Stimulated activated CD8-positive, alpha-beta memory T cell treated with anti-CD3 and anti-CD28 coated beads, Interleukin-7, amount 100 ng/mL, for 1 hour (primary cell): Measurements from ENCODE around the gene SCRN1.
"Not testable (repeated sequence)": the region's sequence is repeated elsewhere in the genome, so short reads cannot be mapped to it uniquely, and the experiment has no call there.

ENCODE experiments used
- DNase-seq, 2 donors: peaks; one replicate each; pipeline ENCODE4 v3.0.0-alpha.2; 2020; ENCODE audit warnings: low read depth in 2 of 2

The SCRN1 gene

DNA sequence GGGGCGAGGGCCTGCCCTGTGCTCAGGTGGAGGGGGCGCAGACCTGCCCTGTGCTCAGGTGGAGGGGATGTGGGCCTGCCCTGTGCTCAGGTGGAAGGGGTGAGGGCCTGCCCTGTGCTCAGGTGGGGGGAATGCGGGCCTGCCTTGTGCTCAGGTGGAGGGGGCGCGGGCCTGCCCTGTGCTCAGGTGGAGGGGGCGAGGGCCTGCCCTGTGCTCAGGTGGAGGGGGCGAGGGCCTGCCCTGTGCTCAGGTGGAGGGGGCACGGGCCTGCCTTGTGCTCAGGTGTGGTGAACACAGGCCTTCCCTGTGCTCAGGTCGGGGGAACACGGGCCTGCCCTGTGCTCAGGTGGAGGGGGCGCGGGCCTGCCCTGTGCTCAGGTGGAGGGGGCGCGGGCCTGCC is 98.8 kb downstream of the SCRN1 start:
- DNase-seq, result not testable (repeated sequence)

- no peak for DNase-seq
These were observed 99.3 kb downstream of the SCRN1 start for GRCh38 chr7:29890251-29890650.

DNA sequence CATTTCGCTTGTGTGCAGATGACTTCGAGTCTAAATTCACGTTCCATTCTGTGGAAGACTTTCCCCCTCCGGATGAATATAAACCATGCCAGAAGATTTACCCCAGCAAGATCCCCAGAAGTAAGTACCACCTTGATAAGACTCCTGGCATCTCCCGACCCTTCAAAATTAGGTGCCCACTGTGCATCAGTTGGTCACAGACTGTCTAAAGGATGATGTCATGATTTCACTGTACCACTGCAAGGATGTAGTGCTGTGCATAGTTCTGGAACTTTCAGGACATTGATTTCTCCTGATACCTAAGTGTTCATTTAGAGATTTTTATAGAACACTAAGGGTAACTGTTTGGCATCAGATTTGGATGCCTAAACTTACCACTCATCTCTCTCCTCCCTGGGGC is 100.3 kb downstream of the SCRN1 start:
- DNase-seq, result no peak

GRCh38 chr7:29888006-29888405 is 101.6 kb downstream of the SCRN1 start:
- no peak for DNase-seq

DNA sequence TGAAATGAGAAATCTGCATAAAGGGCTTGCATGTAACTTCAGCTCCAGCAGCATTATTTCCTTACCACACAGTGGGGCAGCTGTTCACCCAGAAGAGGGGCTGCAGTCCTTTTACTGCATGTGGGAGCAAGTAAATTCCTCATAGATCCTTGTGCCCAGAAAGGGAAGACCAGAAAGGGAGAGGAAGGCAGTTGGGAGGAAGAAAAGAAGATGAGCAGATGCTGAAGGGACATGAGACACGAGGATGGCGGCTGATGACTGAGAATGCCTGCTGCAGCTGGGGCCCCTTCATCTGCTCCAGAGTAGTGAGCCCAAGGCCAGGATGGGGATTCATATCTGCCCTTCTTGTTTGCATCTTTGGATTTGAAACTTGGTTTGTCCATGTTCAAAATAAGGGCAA is 102.8 kb downstream of the SCRN1 start:
- DNase-seq, result no peak

GRCh38 chr7:29885626-29886025 is 104.0 kb downstream of the SCRN1 start:
- no peak for DNase-seq

DNA sequence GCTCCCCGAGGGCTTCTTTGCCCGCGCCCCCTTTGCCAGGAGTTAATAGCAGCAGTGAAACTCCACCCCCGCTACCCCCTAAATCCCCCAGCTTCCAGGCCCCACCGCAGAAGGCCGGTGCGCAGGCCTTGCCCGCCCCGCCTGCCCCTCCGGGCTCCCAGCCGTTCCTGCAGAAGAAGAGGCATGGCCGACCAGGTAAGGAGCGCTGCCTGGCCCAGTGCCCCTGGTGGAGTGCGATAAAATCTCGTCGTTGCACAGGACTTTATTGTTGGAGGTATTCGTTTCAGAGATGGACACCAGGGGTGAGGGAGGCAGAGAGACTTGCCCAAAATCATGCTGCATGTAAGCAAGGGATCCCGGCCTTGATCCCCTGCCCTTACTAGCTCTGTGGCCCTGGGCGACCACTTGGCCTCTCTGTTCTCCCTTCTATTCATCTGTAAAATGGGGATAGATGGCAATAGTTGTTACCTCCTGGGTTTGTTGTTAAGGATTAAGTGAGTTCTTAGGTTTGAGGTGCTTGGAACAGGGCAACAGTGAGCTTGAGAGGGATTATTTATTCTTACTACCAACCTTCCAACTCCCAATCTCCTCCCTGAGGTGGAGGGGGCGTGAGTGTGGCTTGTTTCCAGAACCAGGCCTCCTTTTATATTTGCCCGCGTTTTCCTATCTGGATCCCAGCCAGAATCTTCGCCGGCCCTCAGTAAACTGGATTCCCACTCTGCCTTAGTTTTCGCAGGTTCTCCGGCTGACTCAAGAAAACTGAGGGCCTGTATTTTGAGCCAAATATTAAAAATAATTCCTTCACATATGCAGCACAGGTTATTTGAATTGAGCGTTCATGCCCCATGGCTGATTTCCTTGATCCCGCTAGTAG is 105.0 kb downstream of the SCRN1 start:
- DNase-seq, result no peak

GRCh38 chr7:29883462-29884398 is 105.9 kb downstream of the SCRN1 start:
- DNase-seq, result no peak

- no peak for DNase-seq
These were observed 107.1 kb downstream of the SCRN1 start for GRCh38 chr7:29882481-29882880.

DNA sequence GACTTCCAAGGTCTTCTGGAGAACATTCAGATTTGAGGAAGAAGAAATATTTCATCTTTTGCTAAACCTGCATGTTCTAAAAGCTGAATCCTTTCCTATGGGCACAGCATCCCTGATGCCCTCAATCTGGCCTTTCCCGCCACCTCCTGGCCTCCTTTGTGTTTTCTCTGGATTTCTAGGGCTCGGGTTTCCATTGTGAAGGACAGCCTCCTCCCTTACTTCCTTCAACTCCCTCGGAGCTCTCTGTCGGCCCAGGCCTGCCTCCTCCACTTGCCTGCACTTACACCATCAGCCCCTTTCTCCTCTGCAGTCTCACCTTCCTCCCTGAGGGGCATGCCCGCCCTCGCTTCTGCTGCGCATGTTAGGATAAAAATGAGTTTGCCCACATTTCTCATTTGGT is 107.9 kb downstream of the SCRN1 start:
- no peak for DNase-seq

DNA sequence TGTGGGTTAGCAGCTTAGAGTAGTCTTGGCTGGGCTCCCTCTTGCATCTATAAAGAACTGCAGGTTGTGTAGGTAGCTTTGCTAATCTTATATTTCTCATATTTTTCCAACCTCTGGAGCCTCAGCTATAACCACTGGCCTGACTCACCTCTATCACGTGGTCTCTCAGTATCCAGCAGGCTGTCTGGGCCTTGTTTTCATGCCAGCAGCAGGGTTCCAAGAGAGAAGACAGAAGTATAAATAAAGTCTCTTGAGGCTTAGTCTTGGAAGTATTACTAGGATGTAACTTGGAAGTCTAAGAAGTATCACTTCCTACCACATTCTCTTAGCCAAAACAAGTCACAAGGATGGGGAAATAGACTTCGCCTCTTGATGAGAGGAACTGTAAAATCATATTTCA is 110.0 kb downstream of the SCRN1 start:
- no peak for DNase-seq

GRCh38 chr7:29878081-29878688 is 111.4 kb downstream of the SCRN1 start:
- no peak for DNase-seq

DNA sequence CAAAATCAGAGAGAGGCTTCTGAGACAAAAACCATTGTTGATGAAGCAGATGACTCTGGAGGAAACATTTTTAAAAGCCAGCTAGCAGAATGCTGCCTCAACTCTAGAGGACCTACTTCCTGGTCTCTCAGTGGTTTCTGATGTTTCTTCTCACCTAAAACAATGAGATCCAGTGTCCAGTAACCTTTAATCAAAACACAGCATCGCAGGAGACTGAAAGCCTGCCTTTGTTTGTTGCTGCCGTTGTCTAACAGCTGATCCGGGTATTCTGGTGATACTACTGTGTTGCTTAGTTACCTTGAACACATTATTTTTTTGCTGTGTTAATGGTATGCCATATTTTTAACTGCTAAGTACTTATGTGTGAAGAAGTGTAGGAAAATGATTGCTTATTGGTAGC is 112.4 kb downstream of the SCRN1 start:
- DNase-seq, result no peak

GRCh38 chr7:29875741-29876140 is 113.9 kb downstream of the SCRN1 start:
- no peak for DNase-seq

GRCh38 chr7:29873644-29874294 is 115.8 kb downstream of the SCRN1 start:
- DNase-seq, result no peak

- no peak for DNase-seq
These were observed 117.7 kb downstream of the SCRN1 start for GRCh38 chr7:29871787-29872398.
